ENCODE measurements around the gene OPA1.

The OPA1 gene

DNA sequence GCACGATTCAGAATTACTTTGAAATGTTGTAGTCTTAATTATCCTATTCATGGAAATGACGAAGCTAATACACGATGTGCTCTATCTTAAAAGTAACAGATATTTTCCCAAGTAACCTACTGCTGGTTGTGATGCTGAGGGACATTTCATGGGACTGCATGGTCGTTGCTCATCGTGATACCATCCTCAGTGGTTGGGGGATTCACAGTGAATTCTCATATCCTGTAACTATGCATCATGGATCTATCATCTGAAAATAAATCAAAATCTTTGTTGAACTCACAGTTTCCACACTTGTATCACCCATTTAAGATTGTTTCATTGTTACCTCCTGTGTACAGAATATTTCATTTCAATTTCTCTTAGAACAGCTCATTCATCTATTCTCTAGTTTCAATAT is 84.7 kb downstream of the OPA1 start:
- no peak for DNase-seq (ENCODE audit: low read depth)
- no peak overlapping the region for H3K4me3 ChIP-seq (replicated peaks; ENCODE audit: low read depth, low read length)
- TF ChIP-seq, protein P1, sequence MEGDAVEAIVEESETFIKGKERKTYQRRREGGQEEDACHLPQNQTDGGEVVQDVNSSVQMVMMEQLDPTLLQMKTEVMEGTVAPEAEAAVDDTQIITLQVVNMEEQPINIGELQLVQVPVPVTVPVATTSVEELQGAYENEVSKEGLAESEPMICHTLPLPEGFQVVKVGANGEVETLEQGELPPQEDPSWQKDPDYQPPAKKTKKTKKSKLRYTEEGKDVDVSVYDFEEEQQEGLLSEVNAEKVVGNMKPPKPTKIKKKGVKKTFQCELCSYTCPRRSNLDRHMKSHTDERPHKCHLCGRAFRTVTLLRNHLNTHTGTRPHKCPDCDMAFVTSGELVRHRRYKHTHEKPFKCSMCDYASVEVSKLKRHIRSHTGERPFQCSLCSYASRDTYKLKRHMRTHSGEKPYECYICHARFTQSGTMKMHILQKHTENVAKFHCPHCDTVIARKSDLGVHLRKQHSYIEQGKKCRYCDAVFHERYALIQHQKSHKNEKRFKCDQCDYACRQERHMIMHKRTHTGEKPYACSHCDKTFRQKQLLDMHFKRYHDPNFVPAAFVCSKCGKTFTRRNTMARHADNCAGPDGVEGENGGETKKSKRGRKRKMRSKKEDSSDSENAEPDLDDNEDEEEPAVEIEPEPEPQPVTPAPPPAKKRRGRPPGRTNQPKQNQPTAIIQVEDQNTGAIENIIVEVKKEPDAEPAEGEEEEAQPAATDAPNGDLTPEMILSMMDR (IDR thresholded peaks at IDR 0.05; ENCODE audit: low read length, missing control alignments) = no peak

- no peak for DNase-seq (ENCODE audit: low read depth)
- no peak overlapping the region for H3K4me3 ChIP-seq (replicated peaks; ENCODE audit: low read depth, low read length)
- TF ChIP-seq, protein P1 (IDR thresholded peaks at IDR 0.05; ENCODE audit: low read length, missing control alignments) = no peak
Observed at GRCh38 chr3:193680220-193680619, 87.2 kb downstream of the OPA1 start.

GRCh38 chr3:193681631-193682030 is 88.6 kb downstream of the OPA1 start:
- TF ChIP-seq, protein P1 (IDR thresholded peaks at IDR 0.05; ENCODE audit: low read length, missing control alignments) = no peak
- H3K4me3 ChIP-seq (replicated peaks; ENCODE audit: low read depth, low read length) = no peak overlapping the region
- DNase-seq (ENCODE audit: low read depth) = no peak

DNA sequence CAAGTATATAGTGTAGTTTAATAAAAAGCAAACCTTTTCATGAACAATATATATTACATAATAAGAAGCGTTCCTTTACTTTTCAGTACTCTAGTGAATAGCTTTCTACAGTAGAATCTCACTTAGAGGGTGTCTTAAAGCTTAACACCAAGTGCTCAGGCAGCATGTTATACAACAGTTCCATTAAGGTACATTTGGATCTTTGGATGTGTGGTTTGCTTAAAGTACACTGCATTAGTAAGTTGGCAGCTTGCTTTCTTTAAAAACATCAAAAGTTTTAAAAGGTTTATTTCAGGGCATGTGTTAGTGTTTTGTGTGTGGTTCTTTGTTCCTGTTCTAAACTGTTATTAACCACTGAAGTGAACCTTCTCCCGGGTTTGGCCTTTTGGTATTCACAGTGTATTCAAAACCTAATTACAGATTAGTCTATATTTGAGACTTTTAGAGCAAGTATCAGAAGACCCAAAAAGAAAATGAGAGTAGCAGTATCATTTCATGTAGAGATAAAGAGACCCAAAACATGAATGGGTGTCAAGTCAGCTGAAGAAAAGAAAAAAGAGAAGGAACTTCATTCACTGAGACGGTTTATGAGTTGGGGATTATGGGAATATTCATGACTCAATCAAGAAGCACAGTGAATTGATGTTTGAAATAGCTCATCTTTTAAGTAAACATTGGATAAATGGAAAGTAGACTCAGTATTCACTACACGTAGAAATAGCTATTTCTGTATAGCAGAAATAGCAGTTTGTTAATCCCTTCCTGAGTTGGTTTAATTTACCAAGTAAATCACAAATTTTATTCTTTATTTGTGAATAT is 93.9 kb downstream of the OPA1 start:
- no peak overlapping the region for H3K4me3 ChIP-seq (replicated peaks; ENCODE audit: low read depth, low read length)
- DNase-seq (ENCODE audit: low read depth) = no peak
- TF ChIP-seq, protein P1 (IDR thresholded peaks at IDR 0.05; ENCODE audit: low read length, missing control alignments) = no peak

- DNase-seq (ENCODE audit: low read depth) = no peak
- TF ChIP-seq, protein P1 (IDR thresholded peaks at IDR 0.05; ENCODE audit: low read length, missing control alignments) = no peak
- H3K4me3 ChIP-seq (replicated peaks; ENCODE audit: low read depth, low read length) = no peak overlapping the region
Observed at GRCh38 chr3:193688834-193689714, 96.1 kb downstream of the OPA1 start.

- TF ChIP-seq, protein P1 (IDR thresholded peaks at IDR 0.05; ENCODE audit: low read length, missing control alignments) = no peak
Observed at GRCh38 chr3:193693774-193694173, 100.8 kb downstream of the OPA1 start.

More at GRCh38 chr3:193693774-193694173, 100.8 kb downstream of the OPA1 start:
- no peak for DNase-seq (ENCODE audit: low read depth)
- no peak overlapping the region for H3K4me3 ChIP-seq (replicated peaks; ENCODE audit: low read depth, low read length)

Measured in fibroblast of pulmonary artery (primary cell).